ENCODE data around the gene SF3B3.

DNA sequence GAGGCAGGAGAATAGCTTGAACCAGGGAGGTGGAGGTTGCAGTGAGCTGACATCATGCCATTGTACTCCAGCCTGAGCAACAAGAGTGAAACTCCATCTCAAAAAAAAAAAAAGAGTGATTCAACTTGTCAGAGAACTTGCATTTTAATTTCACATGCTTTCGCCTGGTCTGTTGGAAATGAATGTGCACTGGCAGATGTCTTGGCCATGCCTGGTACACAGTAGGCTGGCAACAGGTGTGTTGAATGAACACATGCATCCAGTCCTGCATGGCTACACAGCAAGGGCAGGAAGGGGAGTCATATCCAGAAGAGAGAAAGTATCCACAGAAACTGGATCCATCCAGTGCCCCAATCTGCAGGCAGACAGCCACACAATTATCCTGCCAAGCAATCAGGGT lies 11.8 kb upstream of the SF3B3 start:
- TF ChIP-seq, protein P1, sequence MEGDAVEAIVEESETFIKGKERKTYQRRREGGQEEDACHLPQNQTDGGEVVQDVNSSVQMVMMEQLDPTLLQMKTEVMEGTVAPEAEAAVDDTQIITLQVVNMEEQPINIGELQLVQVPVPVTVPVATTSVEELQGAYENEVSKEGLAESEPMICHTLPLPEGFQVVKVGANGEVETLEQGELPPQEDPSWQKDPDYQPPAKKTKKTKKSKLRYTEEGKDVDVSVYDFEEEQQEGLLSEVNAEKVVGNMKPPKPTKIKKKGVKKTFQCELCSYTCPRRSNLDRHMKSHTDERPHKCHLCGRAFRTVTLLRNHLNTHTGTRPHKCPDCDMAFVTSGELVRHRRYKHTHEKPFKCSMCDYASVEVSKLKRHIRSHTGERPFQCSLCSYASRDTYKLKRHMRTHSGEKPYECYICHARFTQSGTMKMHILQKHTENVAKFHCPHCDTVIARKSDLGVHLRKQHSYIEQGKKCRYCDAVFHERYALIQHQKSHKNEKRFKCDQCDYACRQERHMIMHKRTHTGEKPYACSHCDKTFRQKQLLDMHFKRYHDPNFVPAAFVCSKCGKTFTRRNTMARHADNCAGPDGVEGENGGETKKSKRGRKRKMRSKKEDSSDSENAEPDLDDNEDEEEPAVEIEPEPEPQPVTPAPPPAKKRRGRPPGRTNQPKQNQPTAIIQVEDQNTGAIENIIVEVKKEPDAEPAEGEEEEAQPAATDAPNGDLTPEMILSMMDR (conservative IDR thresholded peaks at IDR 0.05; ENCODE audit: low read depth, low read length), result no peak
- no peak for TF ChIP-seq EZH2 (IDR thresholded peaks at IDR 0.05; ENCODE audit: low read length, unreplicated experiment)

All from PC-3 (cell line).